Hepatocyte (in vitro differentiated cells): ENCODE data around the gene PEX11A.

Source experiments
- CTCF ChIP-seq: fragments of 200-600 bp; sonication (generic); IDR thresholded peaks from 2 replicates; pipeline ENCODE4 v1.5.1; 2016; ENCODE audit warnings: antibody characterized with exemption, mild to moderate bottlenecking; ENCODE audit not compliant: poor library complexity
- EZH2 ChIP-seq: fragments of 200-600 bp; sonication (generic); IDR thresholded peaks from 2 replicates; pipeline ENCODE4 v1.6.1; 2016; ENCODE audit warnings: antibody characterized with exemption, mild to moderate bottlenecking, borderline replicate concordance
- EZH2phosphoT487 ChIP-seq: fragments of 200-600 bp; sonication (generic); IDR thresholded peaks from one replicate; pipeline ENCODE4 v1.6.1; 2018; ENCODE audit warnings: antibody characterized with exemption, mild to moderate bottlenecking, low read depth, moderate library complexity; ENCODE audit not compliant: unreplicated experiment, severe bottlenecking

GRCh38 chr15:89656116-89656815 is 34.3 kb downstream of the PEX11A start:
- no peak for TF ChIP-seq EZH2
- no peak for TF ChIP-seq CTCF
- no peak for TF ChIP-seq EZH2phosphoT487
